Kasumi-1 (cell line): ENCODE measurements around the gene DALRD3.
"Not testable (repeated sequence)": the region's sequence is repeated elsewhere in the genome, so short reads cannot be mapped to it uniquely, and the experiment has no call there.

Experiments
- DNase-seq, 2 experiments: peaks; one replicate each; lab custom pipeline; 2025; lab: John Stamatoyannopoulos, UW

DALRD3 gene

GRCh38 chr3:49021813-49022687, 3.7 kb upstream of the DALRD3 start, which contains the start of gene NDUFAF3:
NDUFAF3 (plus strand) TSS chr3:49022121; CDS start chr3:49022145, 24 bp downstream.
- DNase-seq, result peak; percentile 70 to 78

GRCh38 chr3:49021213-49021812, 2.9 kb upstream of the DALRD3 start:
- peak; percentile 96 to 97 for DNase-seq

- peak; percentile 61 to 62 for DNase-seq
These were observed 2.2 kb upstream of the DALRD3 start for GRCh38 chr3:49020330-49021212.

- DNase-seq, result peak; percentile 41 to 61
These were observed 1.6 kb upstream of the DALRD3 start for GRCh38 chr3:49019941-49020329.

GRCh38 chr3:49018707-49019006, 277 bp upstream of the DALRD3 start:
- DNase-seq, result peak; percentile 68 to 77

- peak; percentile 53 to 55 for DNase-seq
These were observed 980 bp downstream of the DALRD3 start for GRCh38 chr3:49017229-49017970.

- no peak for DNase-seq
These were observed 1.8 kb downstream of the DALRD3 start for GRCh38 chr3:49016414-49017228.

GRCh38 chr3:49015765-49016164, 2.6 kb downstream of the DALRD3 start:
- DNase-seq, result no peak

- DNase-seq, result no peak
These were observed 3.3 kb downstream of the DALRD3 start for GRCh38 chr3:49015072-49015471.

GRCh38 chr3:49013738-49014660, 4.4 kb downstream of the DALRD3 start:
- peak; percentile 38 to 45 for DNase-seq

- no peak for DNase-seq
These were observed 5.2 kb downstream of the DALRD3 start for GRCh38 chr3:49013113-49013737.

- DNase-seq, result no peak
These were observed 5.9 kb downstream of the DALRD3 start for GRCh38 chr3:49012441-49013017.

GRCh38 chr3:49009396-49009795, 9.0 kb downstream of the DALRD3 start:
- DNase-seq, result no peak

GRCh38 chr3:49008627-49009026, 9.8 kb downstream of the DALRD3 start:
- DNase-seq, result not testable (repeated sequence)

- DNase-seq, result peak; percentile 72 to 78
These were observed 10.4 kb downstream of the DALRD3 start for GRCh38 chr3:49007771-49008528.

GRCh38 chr3:49007068-49007770, 11.2 kb downstream of the DALRD3 start, which contains the start of gene WDR6:
WDR6 (plus strand) TSS chr3:49007391; CDS start chr3:49007432, 41 bp downstream.
- peak; percentile 96 to 97 for DNase-seq

GRCh38 chr3:49006408-49007067, 11.8 kb downstream of the DALRD3 start:
- no peak for DNase-seq
